GM12878 (cell line): ENCODE data around the gene HCN1. TPM values are rescaled to one million over a fixed set of nuclear protein-coding genes. Genes with fewer than 3 reads are reported as not detected.

Source experiments
- ATAC-seq: fragments of 200-7000 bp; cut with Tn5 transposase; 3 replicates; pipeline ENCODE4 v1.9.1; 2020; ENCODE audit warnings: mild to moderate bottlenecking, moderate library complexity
- BruUV-seq: library from RNA; stranded (reverse); fragments of 400-500 nt; replicated peaks from 2 replicates; lab custom pipeline; 2021; lab: Mats Ljungman, UMichigan
- CTCF ChIA-PET: fragments of 300-600 bp; sonication (Branson Sonifier 250); formaldehyde crosslinking; extraction: SDS; loops from one replicate; lab custom pipeline; 2021; ENCODE audit warnings: inconsistent platforms; lab: Yijun Ruan, JAX
- POLR2A ChIA-PET: fragments of 350-600 bp; formaldehyde crosslinking; extraction: SDS; loops from one replicate; lab custom pipeline; 2021; ENCODE audit warnings: inconsistent platforms; lab: Charles Lee
- RAD21 ChIA-PET: fragments of 300-600 bp; sonication (Branson Sonifier 250); formaldehyde crosslinking; loops from one replicate; lab custom pipeline; 2023; ENCODE audit warnings: antibody characterized with exemption; ENCODE audit not compliant: unreplicated experiment; lab: Charles Lee
- SMC1A ChIA-PET: fragments of 300-600 bp; sonication (Branson Sonifier 250); formaldehyde crosslinking; loops from one replicate; lab custom pipeline; 2023; ENCODE audit not compliant: unreplicated experiment, uncharacterized antibody; lab: Charles Lee
- DNase-seq: peaks from one replicate; pipeline ENCODE4 v3.0.0-alpha.2; 2011; ENCODE audit warnings: low read depth, low spot score
- FAIRE-seq: peaks from 3 replicates; lab custom pipeline; 2011; peaks lifted over from hg19 to GRCh38; lab: Jason Lieb, UNC
- H2AFZ ChIP-seq: 2 replicates; pipeline ENCODE4 v1.6.0; 2011; ENCODE audit warnings: low read depth, low read length, control low read depth; ENCODE audit not compliant: control insufficient read depth
- H3K27ac ChIP-seq: 2 replicates; pipeline ENCODE4 v1.5.1; 2011; ENCODE audit warnings: control low read depth; ENCODE audit not compliant: control insufficient read depth, insufficient read depth
- H3K27me3 ChIP-seq, 2 experiments: replicated peaks in 1 of 2; 2 replicates each; pipeline versions ENCODE4 v1.6.0 to v1.6.1; 2011; ENCODE audit warnings: low read length in 1 of 2; ENCODE audit not compliant: control insufficient read depth in 2 of 2, insufficient read depth in 2 of 2
- H3K36me3 ChIP-seq, 2 experiments: 2 replicates each; pipeline ENCODE4 v1.5.1; 2011; ENCODE audit warnings: low read length in 1 of 2; ENCODE audit not compliant: control insufficient read depth in 2 of 2, insufficient read depth in 2 of 2
- H3K4me1 ChIP-seq: 2 replicates; pipeline ENCODE4 v1.6.1; 2011; ENCODE audit warnings: mild to moderate bottlenecking, low read length, moderate library complexity, mixed read lengths; ENCODE audit not compliant: control insufficient read depth, insufficient read depth
- H3K4me2 ChIP-seq: 2 replicates; pipeline ENCODE4 v1.6.0; 2011; ENCODE audit warnings: control low read depth; ENCODE audit not compliant: control insufficient read depth, insufficient read depth
- H3K4me3 ChIP-seq: fragments of 200-600 bp; sonication (generic); 2 replicates; pipeline ENCODE4 v1.5.1; 2016
- H3K79me2 ChIP-seq: 2 replicates; pipeline ENCODE4 v1.6.0; 2011; ENCODE audit warnings: low read length; ENCODE audit not compliant: control insufficient read depth, insufficient read depth
- H3K9ac ChIP-seq: 2 replicates; pipeline ENCODE4 v1.8.0; 2011; ENCODE audit warnings: low read length, control low read depth, mixed read lengths; ENCODE audit not compliant: control insufficient read depth, insufficient read depth
- H3K9me3 ChIP-seq: replicated peaks from 3 replicates; pipeline ENCODE4 v1.5.1; 2011; ENCODE audit warnings: mild to moderate bottlenecking, low read length; ENCODE audit not compliant: control insufficient read depth, insufficient read depth
- H4K20me1 ChIP-seq: 2 replicates; pipeline ENCODE4 v1.6.0; 2011; ENCODE audit not compliant: control insufficient read depth, insufficient read depth
- CHD1 ChIP-seq: IDR thresholded peaks from 2 replicates; pipeline ENCODE4 v1.6.1; 2012; ENCODE audit warnings: low read depth, low read length, improper control_type of control experiment
- ELK1 ChIP-seq: IDR thresholded peaks from 2 replicates; pipeline ENCODE4 v1.6.1; 2012; ENCODE audit warnings: low read depth, low read length, improper control_type of control experiment
- ETV6 ChIP-seq, 2 experiments: fragments of 450-650 bp in 1 of 2; IDR thresholded peaks in 1 of 2; conservative IDR thresholded peaks in 1 of 2; 2 replicates each; pipeline ENCODE4 v1.6.1; 2014; ENCODE audit warnings: antibody characterized with exemption in 1 of 2, borderline replicate concordance in 1 of 2, low read depth in 1 of 2, mild to moderate bottlenecking in 1 of 2, moderate library complexity in 1 of 2
- MYB ChIP-seq: fragments of 150-350 bp; IDR thresholded peaks from 2 replicates; pipeline ENCODE4 v1.6.1; 2014; ENCODE audit warnings: mild to moderate bottlenecking, low read depth, low read length, borderline replicate concordance
- NRF1 ChIP-seq: conservative IDR thresholded peaks from 2 replicates; pipeline ENCODE4 v1.6.1; 2011; ENCODE audit warnings: mild to moderate bottlenecking, low read depth, low read length, improper control_type of control experiment
- ZNF24 ChIP-seq: fragments of 450-650 bp; IDR thresholded peaks from 2 replicates; pipeline ENCODE4 v1.6.1; 2017; ENCODE audit warnings: antibody characterized with exemption, mild to moderate bottlenecking
- WGBS: methylation state at CpG from one replicate; pipeline ENCODE4 v1.1.6; 2016; ENCODE audit warnings: low lambda C conversion rate; ENCODE audit not compliant: insufficient replicate concordance, insufficient coverage; ENCODE audit errors: missing lambda C conversion rate; 5-methylcytosine and 5-hydroxymethylcytosine counted together
- in situ Hi-C: fragments of 300-500 bp; cut with MboI; formaldehyde crosslinking; loops from 9 replicates; pipeline ENCODE4 v1.14.3; 2018; ENCODE audit warnings: mixed read lengths
- intact Hi-C: fragments of 100-400 bp; cut with micrococcal nuclease; formaldehyde crosslinking; loops from one replicate; pipeline ENCODE4 v1.14.2; 2022; ENCODE audit not compliant: unreplicated experiment
- polyA plus RNA-seq, 11 experiments: library from polyadenylated mRNA; depleted of rRNA in 4 of 11; unstranded in 6 of 11; stranded (reverse) in 5 of 11; fragments of >200 nt; fragmentation: Nextera tagmentation in 4 of 11; fragmentation: Illumina TruSeq in 1 of 11; extraction: Ambion mirVana in 4 of 11; extraction: Trizol in 1 of 11; gene quantifications; 1 replicate in 1 of 11; 2 replicates in 10 of 11; pipeline versions ENCODE4 v1.2.1 to v1.2.3, GENCODE V29; 2011 to 2016; ENCODE audit warnings: inconsistent platforms in 2 of 11, missing spikeins in 2 of 11, low read depth in 1 of 11
- total RNA-seq, 4 experiments: library from RNA; depleted of rRNA in 3 of 4; stranded (reverse); fragments of >200 nt in 3 of 4; fragmentation: Illumina TruSeq in 1 of 4; extraction: Trizol in 1 of 4; gene quantifications; 2 replicates each; pipeline versions ENCODE4 v1.2.1 to v1.2.3, GENCODE V29; 2013 to 2021
- TF ChIP-seq, protein P1 (sequence below): IDR thresholded peaks from 2 replicates; pipeline ENCODE4 v1.6.1; 2012; ENCODE audit warnings: low read depth, low read length, improper control_type of control experiment

Gene HCN1
- total and polyA plus RNA-seq, 10 of the 15 experiments (the other 5 are each of a cell fraction or from before 2014, with no cell fraction given): not detected

DNA sequence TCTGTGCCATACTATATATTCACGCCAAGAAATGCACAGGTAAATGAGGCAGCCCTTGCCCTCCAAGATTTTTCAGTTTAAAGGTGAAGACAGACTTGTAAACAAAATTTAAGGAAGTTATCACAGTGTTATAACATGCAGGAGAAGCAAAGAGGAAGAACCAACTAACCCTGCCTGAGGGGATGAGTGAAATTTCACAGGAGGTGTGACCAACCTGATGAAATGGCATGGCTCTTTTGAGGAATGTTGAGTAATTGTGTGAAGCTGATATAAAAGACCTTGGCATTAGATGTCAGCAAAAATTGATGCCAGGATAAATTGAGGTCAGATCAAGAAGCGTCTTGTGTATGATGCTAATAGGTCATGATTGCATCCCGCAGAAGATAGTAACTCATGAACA lies 86.5 kb downstream of the HCN1 start:
- no peak overlapping the region for H3K27ac ChIP-seq
- H3K27me3 ChIP-seq: no peaks in the 10 kb centered on the region
- 43% methylated on average over 3 of the region's 3 CpGs for WGBS
- ATAC-seq (no peak), DNase-seq (no peak), FAIRE-seq (no peak)
- no TSS peak for BruUV-seq
- no peak overlapping the region for H3K9ac ChIP-seq
- H2AFZ ChIP-seq: no peak overlapping the region
- no peaks in the 10 kb centered on the region for H3K9me3 ChIP-seq
- ChIA-PET SMC1A (no interaction called here), RAD21 (no interaction called here), POLR2A (no interaction called here), CTCF (no interaction called here)
- H4K20me1 ChIP-seq: no peaks in the 10 kb centered on the region
- H3K36me3 ChIP-seq: no peaks in the 10 kb centered on the region
- intact Hi-C loops: no loop called here
- H3K4me3 ChIP-seq: no peak overlapping the region
- no peak overlapping the region for H3K4me2 ChIP-seq
- in situ Hi-C loops: no loop called here
- no peak for TF ChIP-seq ZNF24
- TF ChIP-seq ELK1: no peak
- no peak for TF ChIP-seq NRF1
- TF ChIP-seq MYB: no peak
- no peak for TF ChIP-seq CHD1
- no peak for TF ChIP-seq ETV6 (conservative IDR thresholded peaks at IDR 0.05 in 1 of 2, IDR thresholded peaks at IDR 0.05 in 1 of 2; ENCODE audit: borderline replicate concordance in 1 of 2, low read depth in 1 of 2)
- TF ChIP-seq, protein P1, sequence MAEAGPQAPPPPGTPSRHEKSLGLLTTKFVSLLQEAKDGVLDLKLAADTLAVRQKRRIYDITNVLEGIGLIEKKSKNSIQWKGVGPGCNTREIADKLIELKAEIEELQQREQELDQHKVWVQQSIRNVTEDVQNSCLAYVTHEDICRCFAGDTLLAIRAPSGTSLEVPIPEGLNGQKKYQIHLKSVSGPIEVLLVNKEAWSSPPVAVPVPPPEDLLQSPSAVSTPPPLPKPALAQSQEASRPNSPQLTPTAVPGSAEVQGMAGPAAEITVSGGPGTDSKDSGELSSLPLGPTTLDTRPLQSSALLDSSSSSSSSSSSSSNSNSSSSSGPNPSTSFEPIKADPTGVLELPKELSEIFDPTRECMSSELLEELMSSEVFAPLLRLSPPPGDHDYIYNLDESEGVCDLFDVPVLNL: no peak
- no peaks in the 10 kb centered on the region for H3K4me1 ChIP-seq
- H3K79me2 ChIP-seq: no peaks in the 10 kb centered on the region
